ENCODE data around the gene FEV. TPM values are rescaled to one million over a fixed set of nuclear protein-coding genes. Genes with fewer than 3 reads are reported as not detected.

Gene FEV
- total RNA-seq, 2 donors from 2014 or later: not detected

GRCh38 chr2:218997731-218998130 lies 12.7 kb upstream of the FEV start:
- Mint-ChIP-seq H3K36me3 (ENCODE audit: low read depth) (no peaks in the 10 kb centered on the region), H3K4me3 (no peak overlapping the region), H3K9me3 (no peaks in the 10 kb centered on the region), H3K27me3 (ENCODE audit: insufficient read depth) (peaks cover 70% of the 10 kb centered on the region), H3K27ac (peak overlapping the region; percentile 92), H3K4me1 (peaks cover 27% of the 10 kb centered on the region)
- Histone ChIP-seq H3K4me3 (ENCODE audit: low read length) (no peak overlapping the region), H3K9ac (ENCODE audit: extremely low read depth, low read length, poor library complexity, severe bottlenecking) (no peak overlapping the region), H3K27ac (ENCODE audit: low read depth, low read length) (no peak overlapping the region), H3K9me3 (ENCODE audit: control insufficient read depth, low read length) (no peaks in the 10 kb centered on the region), H3K4me1 (ENCODE audit: control insufficient read depth, insufficient read depth, low read length) (peaks cover 18% of the 10 kb centered on the region), H3K36me3 (ENCODE audit: control insufficient read depth, insufficient read depth, low read length) (no peaks in the 10 kb centered on the region), H3K27me3 (ENCODE audit: control insufficient read depth, insufficient read depth, low read length, poor library complexity, severe bottlenecking) (peaks cover 33% of the 10 kb centered on the region)
- 71% methylated on average over 2 of the region's 2 CpGs; no CpG with 5 or more reads in 1 of the 2 experiments for WGBS, 2 experiments (ENCODE audit: insufficient coverage in 1 of 2, insufficient read length in 1 of 2)
- no peak for DNase-seq
- no peak for TF ChIP-seq CTCF (conservative IDR thresholded peaks at IDR 0.05)

- WGBS, 2 experiments (ENCODE audit: insufficient coverage in 1 of 2, insufficient read length in 1 of 2): 79% methylated on average over 4 of the region's 4 CpGs; no CpG with 5 or more reads in 1 of the 2 experiments
- H3K27me3 ChIP-seq (ENCODE audit: control insufficient read depth, insufficient read depth, low read length, poor library complexity, severe bottlenecking): peaks cover 41% of the 10 kb centered on the region
- no peak for DNase-seq
- peak overlapping the region; percentile 12 for H3K4me3 Mint-ChIP-seq
- no peaks in the 10 kb centered on the region for H3K36me3 Mint-ChIP-seq (ENCODE audit: low read depth)
- peaks cover 18% of the 10 kb centered on the region for H3K4me1 ChIP-seq (ENCODE audit: control insufficient read depth, insufficient read depth, low read length)
- no peak for TF ChIP-seq CTCF (conservative IDR thresholded peaks at IDR 0.05)
- H3K36me3 ChIP-seq (ENCODE audit: control insufficient read depth, insufficient read depth, low read length): no peaks in the 10 kb centered on the region
- no peak overlapping the region for H3K27ac ChIP-seq (ENCODE audit: low read depth, low read length)
- H3K9me3 Mint-ChIP-seq: no peaks in the 10 kb centered on the region
- H3K9ac ChIP-seq (ENCODE audit: extremely low read depth, low read length, poor library complexity, severe bottlenecking): no peak overlapping the region
- H3K9me3 ChIP-seq (ENCODE audit: control insufficient read depth, low read length): no peaks in the 10 kb centered on the region
- no peak overlapping the region for H3K4me3 ChIP-seq (ENCODE audit: low read length)
- H3K27me3 Mint-ChIP-seq (ENCODE audit: insufficient read depth): peaks cover 76% of the 10 kb centered on the region
- H3K4me1 Mint-ChIP-seq: peaks cover 27% of the 10 kb centered on the region
- H3K27ac Mint-ChIP-seq: no peak overlapping the region
Measured at GRCh38 chr2:218996937-218997336, 12.0 kb upstream of the FEV start.

GRCh38 chr2:218995972-218996711 lies 11.2 kb upstream of the FEV start:
- Histone ChIP-seq H3K27ac (ENCODE audit: low read depth, low read length) (no peak overlapping the region), H3K27me3 (ENCODE audit: control insufficient read depth, insufficient read depth, low read length, poor library complexity, severe bottlenecking) (peaks cover 49% of the 10 kb centered on the region), H3K36me3 (ENCODE audit: control insufficient read depth, insufficient read depth, low read length) (no peaks in the 10 kb centered on the region), H3K9ac (ENCODE audit: extremely low read depth, low read length, poor library complexity, severe bottlenecking) (peak overlapping the region; percentile 30), H3K4me1 (ENCODE audit: control insufficient read depth, insufficient read depth, low read length) (peaks cover 18% of the 10 kb centered on the region), H3K9me3 (ENCODE audit: control insufficient read depth, low read length) (no peaks in the 10 kb centered on the region), H3K4me3 (ENCODE audit: low read length) (peak overlapping the region; percentile 67)
- H3K4me1 Mint-ChIP-seq: peaks cover 27% of the 10 kb centered on the region
- no peaks in the 10 kb centered on the region for H3K36me3 Mint-ChIP-seq (ENCODE audit: low read depth)
- DNase-seq: peak; percentile 97
- H3K27ac Mint-ChIP-seq: peak overlapping the region; percentile 87
- peak overlapping the region; percentile 49 for H3K4me3 Mint-ChIP-seq
- no peaks in the 10 kb centered on the region for H3K9me3 Mint-ChIP-seq
- 9 to 14% methylated on average over 7 to 43 of the region's 43 CpGs for WGBS, 2 experiments (ENCODE audit: insufficient coverage in 1 of 2, insufficient read length in 1 of 2)
- peaks cover 80% of the 10 kb centered on the region for H3K27me3 Mint-ChIP-seq (ENCODE audit: insufficient read depth)
- TF ChIP-seq CTCF (conservative IDR thresholded peaks at IDR 0.05): peak; percentile 93
